ENCODE data around the gene MTHFD1L.
"Not testable (repeated sequence)": the region's sequence is repeated elsewhere in the genome, so short reads cannot be mapped to it uniquely, and the experiment has no call there.

MTHFD1L gene

DNA sequence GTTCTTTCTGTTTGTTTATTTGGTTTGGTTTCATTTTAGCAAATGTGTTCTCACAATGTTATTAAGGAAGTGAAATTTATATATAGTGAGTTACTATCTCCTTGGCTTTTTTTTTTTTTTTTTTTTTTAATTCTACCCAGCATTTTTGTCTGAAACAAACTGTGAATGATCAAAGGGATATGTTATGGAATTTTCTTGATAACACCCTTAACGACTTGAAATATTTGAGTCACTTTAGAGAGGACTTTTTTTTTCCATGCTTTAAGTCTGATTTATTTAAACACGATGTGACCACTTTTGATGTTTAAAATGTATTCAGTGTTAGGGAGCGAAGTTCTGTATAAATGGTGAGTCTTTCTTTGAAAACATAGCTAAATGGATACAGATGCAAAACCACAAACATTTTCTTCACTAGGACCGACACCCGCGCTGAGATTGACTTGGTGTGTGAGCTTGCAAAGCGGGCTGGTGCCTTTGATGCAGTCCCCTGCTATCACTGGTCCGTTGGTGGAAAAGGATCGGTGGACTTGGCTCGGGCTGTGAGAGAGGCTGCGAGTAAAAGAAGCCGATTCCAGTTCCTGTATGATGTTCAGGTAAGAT is 149.7 kb downstream of the MTHFD1L start:
- DNase-seq (ENCODE audit: low read depth, low spot score), result no peak

DNA sequence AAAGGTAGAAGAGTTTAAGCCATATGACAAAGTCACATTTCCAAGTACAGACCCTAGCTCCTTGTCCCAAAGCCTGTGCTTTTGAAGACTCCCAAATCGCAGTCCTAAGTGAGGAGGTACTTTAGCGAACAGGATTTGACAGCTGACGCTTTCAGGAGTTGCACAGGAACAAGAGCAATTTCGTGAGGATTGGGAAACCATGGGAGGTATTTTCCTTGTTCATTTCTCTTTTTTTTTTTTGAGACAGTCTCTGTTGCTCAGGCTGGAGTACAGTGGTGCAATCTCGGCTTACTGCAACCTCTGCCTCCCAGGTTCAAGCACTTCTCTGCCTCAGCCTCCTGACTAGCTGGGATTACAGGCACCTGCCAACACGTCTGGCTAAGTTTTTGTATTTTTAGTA is 150.6 kb downstream of the MTHFD1L start:
- DNase-seq (ENCODE audit: low read depth, low spot score), result no peak

DNA sequence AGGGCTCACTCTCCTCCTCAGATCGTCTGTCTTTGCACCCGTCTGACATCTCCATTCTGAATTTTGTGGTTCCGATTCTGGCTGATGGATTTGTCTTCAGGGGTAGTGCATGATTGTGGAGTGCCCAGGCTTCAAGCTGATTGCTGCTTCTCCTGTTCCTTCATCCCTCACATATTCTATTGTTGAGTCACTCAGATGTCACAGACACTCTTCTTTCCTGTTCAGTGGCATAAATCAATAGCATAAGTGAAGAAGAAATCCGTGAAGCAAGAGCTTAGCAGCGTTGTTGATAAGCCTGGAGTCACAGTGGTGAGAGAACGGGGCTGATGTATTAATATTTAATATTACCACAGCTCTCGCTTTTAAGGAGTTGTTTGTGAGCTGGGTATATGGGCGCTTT is 152.5 kb downstream of the MTHFD1L start:
- DNase-seq (ENCODE audit: low read depth, low spot score), result no peak

DNA sequence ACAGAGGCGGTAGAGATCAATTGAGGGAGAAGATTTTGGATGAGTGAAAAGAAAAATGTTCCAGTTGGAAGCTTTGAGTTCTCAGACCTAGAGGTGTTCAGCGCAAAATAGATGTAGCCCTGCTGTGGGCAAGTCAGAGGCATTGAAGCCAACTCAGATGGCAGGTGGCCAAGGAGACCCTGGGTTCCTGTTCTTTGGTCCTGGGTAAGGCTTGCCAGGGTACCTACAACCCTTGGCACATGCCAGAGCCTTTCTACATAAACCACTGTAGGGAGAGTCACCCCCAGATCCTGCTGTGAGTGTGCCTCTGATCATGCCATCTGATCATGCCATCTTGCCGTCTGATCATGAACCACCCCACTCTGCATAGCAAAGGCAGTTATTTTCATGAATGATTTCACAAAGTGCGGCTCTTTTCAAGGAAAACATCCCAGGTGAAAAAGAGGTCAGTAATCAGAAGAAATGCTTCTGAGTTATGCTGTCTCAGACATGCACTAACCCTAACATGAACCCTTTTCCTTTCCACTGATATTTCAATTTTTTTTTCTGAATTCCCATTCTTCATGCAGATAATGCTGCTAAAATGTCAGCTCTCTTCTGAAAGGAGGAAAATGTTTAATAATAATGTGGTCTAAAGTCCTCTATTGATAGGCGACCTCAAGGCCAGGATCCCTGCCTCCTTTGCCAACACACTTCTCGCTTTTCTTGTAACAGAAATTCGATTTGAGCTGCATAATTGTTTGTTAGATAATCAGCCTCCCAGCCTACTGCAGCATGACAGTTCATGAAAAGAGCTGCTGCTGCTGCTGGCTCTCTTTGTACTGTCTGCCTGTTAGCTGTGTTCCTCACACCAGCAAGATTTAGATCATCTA is 153.6 kb downstream of the MTHFD1L start:
- DNase-seq (ENCODE audit: low read depth, low spot score), result no peak

DNA sequence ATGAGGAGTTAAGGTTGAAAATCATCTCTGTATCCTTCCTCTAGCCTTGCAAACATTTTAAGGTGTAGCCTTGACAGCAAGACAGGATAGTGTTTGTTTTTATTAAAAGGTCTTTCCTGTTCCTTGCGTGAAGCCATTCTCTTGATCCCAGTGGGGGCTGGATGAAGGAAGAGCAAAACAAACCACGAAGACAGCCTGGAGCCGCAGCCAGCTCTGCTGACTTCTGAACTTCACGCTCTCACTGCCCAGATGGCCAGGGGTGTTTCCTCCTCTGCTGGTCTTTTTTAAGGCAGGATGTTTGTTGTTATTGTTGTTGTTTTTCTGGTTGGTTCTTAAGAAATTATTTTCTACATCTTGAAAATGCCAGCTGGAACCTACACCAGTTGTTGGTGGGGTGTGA is 156.4 kb downstream of the MTHFD1L start:
- no peak for DNase-seq (ENCODE audit: low read depth, low spot score)

DNA sequence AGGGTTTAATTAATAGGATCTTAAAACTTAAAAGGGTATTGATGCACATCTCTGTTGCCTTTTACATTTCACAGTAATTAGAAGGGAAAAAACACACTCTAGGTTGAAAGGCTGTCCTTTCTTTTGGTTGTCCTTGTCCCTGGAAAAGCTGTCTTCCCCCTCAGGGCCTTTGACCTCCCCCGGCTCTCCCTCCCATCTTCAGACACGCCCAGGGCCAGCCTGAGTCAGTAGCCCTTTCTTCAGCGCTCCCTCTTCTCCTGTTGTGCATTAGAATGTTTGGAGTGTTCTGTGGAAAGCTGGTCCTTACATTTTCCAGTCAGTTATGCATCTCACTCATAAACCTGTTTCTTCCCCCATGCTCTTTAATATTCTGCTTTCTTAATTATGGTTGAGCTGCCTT is 157.0 kb downstream of the MTHFD1L start:
- DNase-seq (ENCODE audit: low read depth, low spot score), result no peak

DNA sequence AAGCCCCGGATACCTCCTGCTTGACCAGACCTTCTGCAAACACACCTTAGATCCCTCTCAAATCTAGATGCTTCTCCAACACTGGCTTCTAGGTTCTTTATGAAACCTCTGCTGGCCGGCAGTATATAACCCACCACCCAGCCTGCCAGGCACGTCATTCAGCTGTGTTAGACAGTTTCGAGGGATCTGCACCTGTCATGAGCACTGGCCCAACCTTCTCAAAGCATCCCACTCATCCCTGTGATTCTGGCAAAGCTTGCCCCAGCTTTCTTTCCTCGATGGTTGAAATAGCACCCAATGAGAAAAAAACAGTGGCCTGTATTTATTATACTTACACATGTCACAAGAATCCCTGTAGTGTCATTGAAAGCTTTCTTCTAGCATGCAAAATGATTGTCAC is 157.8 kb downstream of the MTHFD1L start:
- no peak for DNase-seq (ENCODE audit: low read depth, low spot score)

DNA sequence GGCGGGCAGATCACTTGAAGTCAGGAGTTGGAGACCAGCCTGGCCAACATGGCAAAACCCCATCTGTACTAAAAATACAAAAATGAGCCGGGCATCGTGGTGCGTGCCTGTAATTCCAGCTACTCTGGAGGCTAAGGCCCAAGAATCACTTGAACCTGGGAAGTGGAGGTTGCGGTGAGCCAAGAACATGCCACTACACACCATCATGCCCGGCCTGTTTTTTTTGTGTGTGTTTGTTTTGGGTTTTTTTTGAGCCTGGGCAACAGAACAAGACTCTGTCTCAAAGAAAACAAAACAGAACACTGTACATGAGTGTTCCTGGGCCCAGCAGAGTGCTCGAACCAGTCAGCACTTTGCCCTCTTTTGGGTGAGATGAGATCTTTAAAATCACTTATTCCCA is 159.1 kb downstream of the MTHFD1L start:
- DNase-seq (ENCODE audit: low read depth, low spot score), result no peak

DNA sequence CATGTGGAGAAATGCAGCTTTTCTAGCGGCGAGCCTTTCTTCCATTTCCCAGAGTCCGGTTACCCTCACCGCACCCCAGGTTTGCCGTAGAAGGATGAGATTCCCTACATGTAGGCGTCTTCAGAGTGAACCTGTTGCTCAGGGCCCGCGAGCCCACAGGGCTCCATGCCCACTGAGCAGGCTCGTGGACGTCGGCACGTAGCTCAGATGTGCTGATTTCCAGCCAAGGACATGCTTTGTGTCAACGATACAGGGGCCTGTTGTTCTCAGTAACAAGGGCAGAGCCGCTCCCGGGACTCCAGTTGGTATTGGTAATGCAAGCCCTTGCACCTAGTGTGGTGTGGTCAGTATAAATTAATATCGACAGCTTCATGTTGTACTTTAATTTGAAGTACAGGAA is 159.6 kb downstream of the MTHFD1L start:
- DNase-seq (ENCODE audit: low read depth, low spot score), result no peak

DNA sequence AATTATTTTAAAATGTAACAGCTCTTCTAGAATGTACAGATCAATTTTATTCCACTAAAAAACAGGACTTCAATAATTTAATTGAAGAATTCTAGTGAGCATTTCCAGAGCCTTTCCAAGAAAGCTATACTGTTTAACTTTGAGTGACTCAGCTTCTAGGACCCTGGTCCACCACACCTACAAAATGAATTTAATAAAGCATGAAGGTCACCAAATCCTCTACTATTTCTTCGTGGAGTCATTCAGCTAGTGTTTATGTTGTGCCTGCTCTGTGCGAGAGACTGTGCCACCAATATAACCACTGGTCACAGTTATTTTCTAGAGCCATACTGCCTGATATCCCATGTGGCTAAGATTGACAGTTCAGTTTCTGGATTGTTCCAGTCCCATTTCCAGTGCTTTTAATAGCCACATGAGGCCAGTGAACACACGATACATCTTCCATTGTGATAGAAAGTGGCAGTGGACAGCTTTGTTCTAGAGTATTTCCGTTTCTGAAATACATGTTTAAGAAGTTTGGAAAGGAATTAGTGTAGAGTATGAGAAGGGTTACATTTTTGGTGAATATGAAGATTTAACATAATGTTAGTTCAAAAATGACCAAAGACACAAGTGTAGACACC is 160.7 kb downstream of the MTHFD1L start:
- no peak for DNase-seq (ENCODE audit: low read depth, low spot score)

DNA sequence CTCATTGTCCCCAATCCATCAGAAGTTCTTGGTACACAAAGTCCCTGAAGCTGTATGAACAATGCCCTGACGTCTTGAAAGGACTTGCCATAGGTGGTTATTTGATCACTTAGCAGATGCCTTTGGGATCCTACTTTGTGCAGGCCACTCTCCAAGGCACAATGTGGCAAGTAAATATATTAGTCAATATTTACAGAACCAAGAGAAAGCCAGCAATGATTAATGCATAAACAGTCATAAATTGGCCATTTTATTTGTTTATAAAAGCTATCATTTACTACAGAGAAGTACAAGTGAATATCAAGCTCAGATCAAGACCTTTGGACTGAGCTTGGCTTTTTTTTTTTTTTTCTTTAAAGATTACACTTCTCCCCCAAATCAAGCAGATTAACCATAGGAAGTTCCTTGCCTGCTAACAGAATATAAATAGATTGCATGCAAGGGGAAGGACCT is 161.8 kb downstream of the MTHFD1L start:
- no peak for DNase-seq (ENCODE audit: low read depth, low spot score)

DNA sequence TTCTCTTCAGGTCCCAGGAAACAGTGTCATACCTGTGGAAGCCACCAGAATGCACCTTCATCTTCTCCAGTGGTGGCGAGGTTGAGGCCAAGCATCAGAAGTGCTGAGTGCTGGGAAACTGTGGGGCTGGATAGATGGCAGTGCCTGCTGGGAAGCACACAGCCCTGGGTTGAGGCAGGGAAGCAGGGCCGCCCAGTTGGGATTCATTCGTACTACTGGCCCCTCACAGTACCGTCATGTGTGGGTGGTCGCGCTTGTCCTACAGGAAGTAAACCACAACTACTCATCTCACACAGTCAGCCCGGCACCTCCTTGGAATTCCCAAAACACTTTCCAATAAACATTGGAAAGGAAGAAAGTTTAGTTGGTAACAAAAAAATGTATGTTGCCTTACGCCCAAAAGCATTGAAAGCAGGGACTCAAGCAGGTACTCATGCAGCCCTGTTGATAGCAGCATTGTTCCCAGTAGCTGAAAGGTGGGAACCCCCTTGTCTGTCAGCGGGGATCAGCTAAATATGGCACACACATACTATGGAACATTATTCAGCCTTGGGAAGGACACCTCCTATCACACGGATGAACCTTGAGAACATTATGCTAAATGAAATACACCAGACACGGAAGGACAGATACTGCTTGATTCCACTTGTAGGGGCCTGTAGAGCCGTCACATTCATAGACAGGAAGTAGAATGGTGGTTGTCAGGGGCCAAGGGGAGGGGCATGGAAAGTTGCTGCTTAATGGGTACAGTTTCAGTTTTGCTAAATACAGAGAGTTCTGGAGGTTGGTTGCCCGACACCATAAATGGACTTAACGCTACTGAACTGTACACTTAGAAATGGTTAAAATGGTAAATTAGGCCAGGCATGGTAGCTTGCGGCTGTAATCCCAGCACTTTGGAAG is 162.7 kb downstream of the MTHFD1L start:
- DNase-seq (ENCODE audit: low read depth, low spot score), result no peak

DNA sequence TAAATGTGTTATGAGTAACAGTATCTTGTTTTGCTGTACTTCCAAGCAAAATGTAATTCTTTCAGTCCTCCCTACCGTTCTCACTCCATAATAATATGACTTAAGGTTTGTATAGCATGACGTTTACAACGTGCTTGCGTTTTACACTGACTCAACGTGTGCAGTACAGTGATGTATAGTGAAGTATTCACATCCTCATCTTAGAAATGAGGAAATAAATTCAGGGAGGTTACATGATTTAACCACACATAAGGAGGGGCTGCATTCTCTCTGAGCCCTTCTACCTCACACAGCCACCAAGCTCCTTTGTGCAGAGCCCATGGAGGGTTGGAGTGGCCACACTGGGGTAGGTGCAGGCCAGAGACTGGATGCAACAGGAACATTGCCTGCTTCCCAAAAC is 164.5 kb downstream of the MTHFD1L start:
- no peak for DNase-seq (ENCODE audit: low read depth, low spot score)

DNA sequence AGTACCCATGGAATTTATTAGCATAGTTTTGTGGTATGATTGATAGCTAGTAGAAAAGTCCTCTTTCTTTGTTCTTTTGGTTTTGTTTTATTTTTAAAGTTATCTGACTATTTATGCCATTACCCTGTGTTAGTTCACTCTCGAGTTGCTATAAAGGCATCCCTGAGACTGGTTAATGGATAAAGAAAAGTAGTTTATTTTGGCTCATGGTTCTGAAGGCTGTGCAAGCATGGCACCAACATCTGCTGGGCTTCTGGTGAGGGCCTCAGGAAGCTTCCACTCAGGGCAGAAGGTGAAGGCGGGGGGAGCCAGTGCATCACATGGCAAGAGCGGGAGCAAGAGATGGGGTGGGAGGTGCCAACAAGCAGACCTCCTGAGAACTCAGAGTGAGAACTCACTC is 166.5 kb downstream of the MTHFD1L start:
- DNase-seq (ENCODE audit: low read depth, low spot score), result no peak

DNA sequence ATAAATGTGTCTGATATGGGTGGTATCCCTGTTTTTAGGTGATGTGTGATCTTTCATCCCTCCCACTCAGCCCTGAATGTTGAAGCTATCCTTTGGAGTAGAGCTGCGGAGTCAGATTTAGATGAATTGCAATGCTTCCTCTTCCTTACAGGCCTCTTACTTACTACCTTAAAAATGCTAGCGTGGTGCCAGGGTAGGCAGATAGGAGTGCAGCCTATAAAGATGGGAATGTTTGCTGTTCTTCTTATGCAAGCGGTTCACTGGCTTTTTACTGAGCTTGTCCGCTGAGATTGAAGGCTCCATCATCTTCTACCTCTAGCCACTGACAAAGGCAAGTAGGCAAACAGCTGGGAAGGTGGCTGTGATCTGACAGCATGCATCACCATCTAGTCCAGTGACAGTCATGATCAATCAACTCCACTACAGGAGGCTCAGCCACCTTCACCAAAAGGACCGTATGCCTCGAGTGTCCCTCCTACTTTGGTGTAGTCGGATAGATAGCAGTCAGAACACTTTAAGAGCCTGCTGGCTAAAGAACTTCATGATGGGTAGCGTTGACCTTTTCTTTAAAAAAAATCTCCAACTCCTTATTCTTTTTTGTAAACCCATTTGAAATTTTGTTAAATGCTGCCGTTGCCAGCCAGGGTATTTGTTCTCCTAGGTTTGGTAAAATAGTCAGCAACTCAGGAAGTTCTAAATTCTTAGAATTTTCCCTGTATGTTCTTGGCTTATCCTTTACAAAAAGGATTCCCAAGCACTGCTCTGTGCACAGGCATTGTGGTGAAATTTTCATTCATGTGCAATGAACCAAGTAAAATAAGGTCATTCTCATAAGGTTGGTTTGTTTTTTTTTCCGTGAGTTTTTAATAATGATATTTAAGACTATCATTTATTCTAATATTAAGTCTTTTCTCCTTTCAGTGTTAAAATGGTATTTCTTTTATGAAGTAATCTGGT is 169.6 kb downstream of the MTHFD1L start:
- DNase-seq (ENCODE audit: low read depth, low spot score), result no peak

DNA sequence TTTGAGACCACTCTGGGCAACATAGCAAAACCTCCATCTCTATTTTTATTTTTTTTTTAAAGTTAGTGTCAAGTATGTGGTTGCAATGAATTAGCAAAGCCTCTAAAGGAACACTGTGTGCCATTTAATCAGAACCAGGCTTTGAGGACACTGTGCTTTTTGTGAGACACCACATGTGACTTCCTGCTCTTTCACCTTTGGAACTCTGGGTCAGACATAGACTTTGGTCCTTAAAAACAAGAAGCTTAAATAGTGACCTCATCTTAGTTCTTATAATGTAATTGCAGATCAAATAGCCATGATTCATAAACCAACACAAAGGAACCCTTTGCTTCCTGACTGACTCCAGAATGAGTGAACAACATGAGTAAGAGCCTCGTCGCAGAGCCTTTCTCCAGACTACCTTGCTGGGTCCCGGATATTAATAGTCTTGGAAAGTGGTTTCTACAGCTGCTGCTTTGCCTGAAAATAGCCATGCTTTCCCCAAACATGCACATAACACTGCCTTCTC is 170.8 kb downstream of the MTHFD1L start:
- DNase-seq (ENCODE audit: low read depth, low spot score), result not testable (repeated sequence)

DNA sequence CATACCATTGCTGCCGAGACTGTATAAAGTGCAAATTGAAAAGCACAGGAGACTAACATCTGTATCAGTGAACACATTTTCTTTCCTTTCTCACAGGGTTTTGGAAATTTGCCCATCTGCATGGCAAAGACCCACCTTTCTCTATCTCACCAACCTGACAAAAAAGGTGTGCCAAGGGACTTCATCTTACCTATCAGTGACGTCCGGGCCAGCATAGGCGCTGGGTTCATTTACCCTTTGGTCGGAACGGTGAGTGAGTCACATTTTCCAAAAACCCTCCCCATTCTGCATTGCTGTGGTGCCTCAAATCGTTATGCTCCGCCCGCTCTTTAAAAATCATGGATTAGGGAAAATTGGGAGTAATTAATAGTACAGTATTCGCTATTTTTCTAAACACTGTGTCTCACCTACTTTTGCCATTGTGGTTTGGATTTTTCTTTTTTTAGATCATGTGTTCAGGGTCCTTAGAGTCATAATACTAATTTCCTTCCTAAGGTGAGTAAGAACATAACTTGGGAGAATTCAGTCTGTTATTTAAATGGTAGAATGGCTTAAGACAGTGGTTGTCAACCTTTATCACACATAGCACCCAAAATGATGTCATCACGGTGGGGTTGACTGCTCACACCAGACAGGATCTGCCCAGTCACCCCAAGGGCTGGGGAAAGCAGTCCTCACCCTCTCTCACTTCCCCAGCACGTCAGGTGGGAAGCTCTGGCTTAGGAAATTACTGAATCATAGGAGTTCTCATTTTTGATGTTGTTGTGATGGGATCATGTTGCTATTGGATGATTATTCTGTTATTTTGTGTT is 171.6 kb downstream of the MTHFD1L start:
- no peak for DNase-seq (ENCODE audit: low read depth, low spot score)

DNA sequence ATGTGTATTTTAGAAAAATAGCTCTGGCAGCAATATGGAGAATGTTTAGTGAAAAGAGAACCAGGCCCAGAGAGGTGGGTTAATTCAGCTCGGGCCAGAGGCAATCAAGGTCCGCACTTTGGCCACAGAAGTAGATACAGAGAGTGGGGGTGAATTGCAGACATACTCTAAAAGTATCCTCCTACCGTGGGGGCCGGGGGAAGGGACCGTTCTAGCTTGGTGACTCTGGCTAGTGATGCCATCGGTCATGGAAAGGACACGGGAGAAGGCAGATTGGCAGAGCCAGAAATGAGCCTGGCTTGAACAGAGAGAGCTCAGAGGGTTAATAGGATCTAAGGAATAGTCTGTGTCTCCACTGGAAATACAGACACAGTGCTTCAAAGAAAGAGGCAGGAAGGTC is 173.1 kb downstream of the MTHFD1L start:
- DNase-seq (ENCODE audit: low read depth, low spot score), result no peak

DNA sequence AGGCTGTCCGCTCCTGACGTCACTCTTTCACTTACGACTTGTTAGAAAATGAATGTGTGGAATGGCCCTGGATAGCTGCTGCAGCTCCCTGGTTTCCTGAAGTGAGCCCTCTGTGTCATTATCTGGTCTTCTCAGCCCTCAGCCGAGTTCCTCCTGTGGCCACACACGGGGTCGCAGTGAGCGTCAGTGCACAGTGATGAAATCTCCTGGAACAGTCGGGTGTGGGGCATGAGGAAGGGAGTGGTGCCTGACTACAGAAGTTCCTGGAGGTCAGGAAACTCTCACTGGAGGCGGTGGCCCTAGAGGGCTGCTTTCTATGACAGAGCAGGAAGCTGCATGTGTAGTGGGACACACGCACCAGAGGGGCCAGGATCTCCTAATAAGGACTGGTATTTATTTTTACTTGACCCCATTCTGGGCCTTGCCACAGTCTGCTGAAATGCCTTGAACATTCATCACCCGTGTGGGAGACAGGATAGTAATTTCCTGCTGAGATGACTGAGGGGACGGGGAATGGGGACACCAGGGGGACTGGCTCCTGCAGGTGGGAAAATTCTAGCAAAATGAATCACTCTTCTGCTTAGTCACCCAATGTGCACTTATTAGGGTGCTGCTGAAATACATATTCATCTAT is 175.5 kb downstream of the MTHFD1L start:
- not testable (repeated sequence) for DNase-seq (ENCODE audit: low read depth, low spot score)
